Brain pericyte (primary cell): ENCODE data around the gene ZNF668.
"Not testable (repeated sequence)": the region's sequence is repeated elsewhere in the genome, so short reads cannot be mapped to it uniquely, and the experiment has no call there.

ENCODE experiments used
- DNase-seq: peaks from one replicate; pipeline ENCODE4 v3.0.0-alpha.2; 2012; ENCODE audit warnings: low read depth, low spot score

The ZNF668 gene

GRCh38 chr16:31013292-31013691 is 60.7 kb downstream of the ZNF668 start:
- DNase-seq = not testable (repeated sequence)

- DNase-seq = not testable (repeated sequence)
Observed at GRCh38 chr16:31011815-31012214, 62.2 kb downstream of the ZNF668 start.
